Left ventricle myocardium superior (tissue), 1 donor: ENCODE results near the gene WDFY3. TPM values are rescaled to one million over a fixed set of nuclear protein-coding genes. Genes with fewer than 3 reads are reported as not detected.

ENCODE experiments used
- ATAC-seq: fragments of 200-7000 bp; cut with Tn5 transposase; one replicate; pipeline ENCODE4 v1.9.1; 2020; ENCODE audit warnings: mild to moderate bottlenecking, moderate library complexity
- DNase-seq: peaks from one replicate; pipeline ENCODE4 v3.0.0-alpha.2; 2020
- intact Hi-C: fragments of 100-400 bp; cut with micrococcal nuclease; formaldehyde crosslinking; loops from one replicate; pipeline ENCODE4 v1.11.0; 2022
- total RNA-seq: library from RNA; stranded (reverse); fragmentation: NEBNext Ultra II Directional; extraction: Animal tissue kit (Norgen Biotek cat#: 25700); gene quantifications from one replicate; pipeline ENCODE4 v1.2.1, GENCODE V29; 2021
- donor health status: DM: no; HTN: yes; CAD: no; lungs with severe emphysema.

The WDFY3 gene
- total RNA-seq, 1 donor from 2014 or later: 43.8 TPM

GRCh38 chr4:84740057-84740456 is 226.4 kb downstream of the WDFY3 start:
- intact Hi-C loops: no loop called here
- ATAC-seq (no peak), DNase-seq (no peak)

- ATAC-seq (no peak), DNase-seq (no peak)
- intact Hi-C loops: no loop called here
Measured at GRCh38 chr4:84738622-84739021, 227.9 kb downstream of the WDFY3 start.

- intact Hi-C loops: no loop called here
- no peak for DNase-seq
- ATAC-seq: no peak
Measured at GRCh38 chr4:84737656-84738055, 228.8 kb downstream of the WDFY3 start.

GRCh38 chr4:84734037-84734436 is 232.5 kb downstream of the WDFY3 start:
- peak; percentile 57 for ATAC-seq
- intact Hi-C loops: no loop called here
- DNase-seq: no peak

GRCh38 chr4:84733343-84734033 is 233.0 kb downstream of the WDFY3 start:
- intact Hi-C loops: no loop called here
- DNase-seq (peak; percentile 74), ATAC-seq (peak; percentile 98)

- intact Hi-C loops: no loop called here
- DNase-seq (no peak), ATAC-seq (no peak)
Measured at GRCh38 chr4:84730375-84730774, 236.1 kb downstream of the WDFY3 start.

GRCh38 chr4:84727491-84727890 is 239.0 kb downstream of the WDFY3 start:
- no peak for DNase-seq
- ATAC-seq: no peak
- intact Hi-C loops: no loop called here

- intact Hi-C loops: no loop called here
- ATAC-seq: no peak
- no peak for DNase-seq
Measured at GRCh38 chr4:84726356-84726755, 240.1 kb downstream of the WDFY3 start.

- DNase-seq (no peak), ATAC-seq (no peak)
- intact Hi-C loops: no loop called here
Measured at GRCh38 chr4:84722720-84723119, 243.8 kb downstream of the WDFY3 start.

GRCh38 chr4:84719115-84719514 is 247.4 kb downstream of the WDFY3 start:
- ATAC-seq (peak; percentile 56), DNase-seq (no peak)
- intact Hi-C loops: no loop called here

GRCh38 chr4:84718699-84719098 is 247.8 kb downstream of the WDFY3 start:
- DNase-seq: no peak
- ATAC-seq: peak; percentile 90
- intact Hi-C loops: no loop called here

GRCh38 chr4:84710548-84710947 is 255.9 kb downstream of the WDFY3 start:
- no peak for ATAC-seq
- intact Hi-C loops: no loop called here
- DNase-seq: no peak

GRCh38 chr4:84708406-84709135 is 257.9 kb downstream of the WDFY3 start:
- no peak for ATAC-seq
- DNase-seq: no peak
- intact Hi-C loops: no loop called here

- ATAC-seq: no peak
- intact Hi-C loops: no loop called here
- no peak for DNase-seq
Measured at GRCh38 chr4:84706286-84706685, 260.2 kb downstream of the WDFY3 start.

- intact Hi-C loops: no loop called here
Measured at GRCh38 chr4:84699001-84699671, 267.4 kb downstream of the WDFY3 start.

GRCh38 chr4:84697615-84698201 is 268.8 kb downstream of the WDFY3 start:
- ATAC-seq (no peak), DNase-seq (no peak)
- intact Hi-C loops: no loop called here

More at GRCh38 chr4:84699001-84699671, 267.4 kb downstream of the WDFY3 start:
- DNase-seq (no peak), ATAC-seq (no peak)

- ATAC-seq: no peak
- intact Hi-C loops: no loop called here
- DNase-seq: no peak
Measured at GRCh38 chr4:84697159-84697558, 269.3 kb downstream of the WDFY3 start.

GRCh38 chr4:84691800-84692199 is 274.7 kb downstream of the WDFY3 start:
- ATAC-seq (no peak), DNase-seq (no peak)
- intact Hi-C loops: no loop called here

- intact Hi-C loops: no loop called here
- ATAC-seq (peak; percentile 63), DNase-seq (no peak)
Measured at GRCh38 chr4:84691170-84691691, 275.3 kb downstream of the WDFY3 start.

- intact Hi-C loops: no loop called here
- DNase-seq (no peak), ATAC-seq (no peak)
Measured at GRCh38 chr4:84690481-84690880, 276.0 kb downstream of the WDFY3 start.
